ENCODE results near the gene DHX58.
A peak's percentile ranks its signal among the peaks of the same experiment; 100 is the strongest.

DNA sequence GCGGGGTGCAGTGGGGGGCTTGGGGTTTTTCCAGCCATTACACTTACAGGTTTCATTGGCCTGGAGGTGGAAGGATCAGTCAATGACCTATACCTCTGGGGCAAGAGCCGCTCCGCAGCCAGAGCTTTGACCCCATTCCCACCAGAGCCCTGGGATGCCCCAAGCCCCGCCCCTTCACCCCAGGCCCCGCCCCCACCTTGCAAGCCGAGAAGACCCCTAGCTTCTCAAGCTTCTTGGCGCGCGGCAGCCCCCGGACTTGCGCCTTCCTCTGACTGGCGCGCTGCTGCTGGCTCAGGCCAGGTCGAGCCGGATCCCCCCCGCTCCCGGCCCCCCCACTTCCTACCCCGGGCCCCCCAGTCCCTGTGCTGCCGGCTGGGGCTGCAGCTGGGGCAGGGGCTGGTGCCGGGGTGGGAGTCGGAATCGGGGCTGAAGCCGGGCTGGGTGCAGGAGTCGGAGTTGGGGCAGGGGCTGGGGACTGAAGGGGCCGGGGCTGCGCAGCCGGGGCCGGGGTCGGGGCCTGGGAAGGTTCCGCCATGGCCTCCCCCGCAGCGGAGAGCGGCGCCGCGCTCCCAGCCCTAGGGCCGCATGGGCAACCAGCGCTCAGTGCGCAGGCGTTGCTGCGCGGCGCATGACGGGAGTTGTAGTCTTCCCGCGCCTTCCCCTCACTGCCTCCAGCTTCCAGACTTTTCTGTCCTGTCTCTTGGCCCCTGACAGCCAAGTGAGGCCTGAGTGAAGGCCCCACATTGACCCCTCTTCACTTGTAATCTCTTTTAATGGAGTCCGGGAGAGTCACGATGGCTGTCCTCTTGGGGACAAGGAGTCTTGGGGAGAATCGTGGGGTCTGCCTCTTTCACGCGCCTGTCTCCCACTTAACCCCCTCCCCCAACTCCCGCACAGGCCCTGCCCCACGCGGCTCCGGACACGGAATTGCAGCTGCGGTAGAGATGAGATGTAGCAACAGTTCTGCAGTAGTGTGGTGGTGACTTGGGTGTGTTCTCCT, 8.6 kb upstream of the DHX58 start, which contains the start of gene KAT2A:
- no peak for TF ChIP-seq NFIC (IDR thresholded peaks at IDR 0.05; ENCODE audit: low read depth, low read length)
- TF ChIP-seq EP300 (IDR thresholded peaks at IDR 0.05; ENCODE audit: borderline replicate concordance in 1 of 2, control insufficient read depth in 1 of 2, low read depth in 2 of 2, low read length in 2 of 2) = no peak
- no peak for TF ChIP-seq CREB1 (IDR thresholded peaks at IDR 0.05; ENCODE audit: low read depth)
- TF ChIP-seq, protein P1, sequence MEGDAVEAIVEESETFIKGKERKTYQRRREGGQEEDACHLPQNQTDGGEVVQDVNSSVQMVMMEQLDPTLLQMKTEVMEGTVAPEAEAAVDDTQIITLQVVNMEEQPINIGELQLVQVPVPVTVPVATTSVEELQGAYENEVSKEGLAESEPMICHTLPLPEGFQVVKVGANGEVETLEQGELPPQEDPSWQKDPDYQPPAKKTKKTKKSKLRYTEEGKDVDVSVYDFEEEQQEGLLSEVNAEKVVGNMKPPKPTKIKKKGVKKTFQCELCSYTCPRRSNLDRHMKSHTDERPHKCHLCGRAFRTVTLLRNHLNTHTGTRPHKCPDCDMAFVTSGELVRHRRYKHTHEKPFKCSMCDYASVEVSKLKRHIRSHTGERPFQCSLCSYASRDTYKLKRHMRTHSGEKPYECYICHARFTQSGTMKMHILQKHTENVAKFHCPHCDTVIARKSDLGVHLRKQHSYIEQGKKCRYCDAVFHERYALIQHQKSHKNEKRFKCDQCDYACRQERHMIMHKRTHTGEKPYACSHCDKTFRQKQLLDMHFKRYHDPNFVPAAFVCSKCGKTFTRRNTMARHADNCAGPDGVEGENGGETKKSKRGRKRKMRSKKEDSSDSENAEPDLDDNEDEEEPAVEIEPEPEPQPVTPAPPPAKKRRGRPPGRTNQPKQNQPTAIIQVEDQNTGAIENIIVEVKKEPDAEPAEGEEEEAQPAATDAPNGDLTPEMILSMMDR (IDR thresholded peaks at IDR 0.05 in 2 of 3, conservative IDR thresholded peaks at IDR 0.05 in 1 of 3; ENCODE audit: control insufficient read depth in 2 of 3, extremely low read depth in 1 of 3, insufficient read depth in 1 of 3, low read depth in 3 of 3, low read length in 3 of 3) = no peak
- TF ChIP-seq IKZF1 (conservative IDR thresholded peaks at IDR 0.05) = peak; percentile 84
- TF ChIP-seq, protein P2, sequence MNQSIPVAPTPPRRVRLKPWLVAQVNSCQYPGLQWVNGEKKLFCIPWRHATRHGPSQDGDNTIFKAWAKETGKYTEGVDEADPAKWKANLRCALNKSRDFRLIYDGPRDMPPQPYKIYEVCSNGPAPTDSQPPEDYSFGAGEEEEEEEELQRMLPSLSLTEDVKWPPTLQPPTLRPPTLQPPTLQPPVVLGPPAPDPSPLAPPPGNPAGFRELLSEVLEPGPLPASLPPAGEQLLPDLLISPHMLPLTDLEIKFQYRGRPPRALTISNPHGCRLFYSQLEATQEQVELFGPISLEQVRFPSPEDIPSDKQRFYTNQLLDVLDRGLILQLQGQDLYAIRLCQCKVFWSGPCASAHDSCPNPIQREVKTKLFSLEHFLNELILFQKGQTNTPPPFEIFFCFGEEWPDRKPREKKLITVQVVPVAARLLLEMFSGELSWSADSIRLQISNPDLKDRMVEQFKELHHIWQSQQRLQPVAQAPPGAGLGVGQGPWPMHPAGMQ (IDR thresholded peaks at IDR 0.05; ENCODE audit: borderline replicate concordance) = no peak
- no peak for TF ChIP-seq ZZZ3 (IDR thresholded peaks at IDR 0.05; ENCODE audit: control insufficient read depth, insufficient read length, low read depth)
- TF ChIP-seq, protein P3, sequence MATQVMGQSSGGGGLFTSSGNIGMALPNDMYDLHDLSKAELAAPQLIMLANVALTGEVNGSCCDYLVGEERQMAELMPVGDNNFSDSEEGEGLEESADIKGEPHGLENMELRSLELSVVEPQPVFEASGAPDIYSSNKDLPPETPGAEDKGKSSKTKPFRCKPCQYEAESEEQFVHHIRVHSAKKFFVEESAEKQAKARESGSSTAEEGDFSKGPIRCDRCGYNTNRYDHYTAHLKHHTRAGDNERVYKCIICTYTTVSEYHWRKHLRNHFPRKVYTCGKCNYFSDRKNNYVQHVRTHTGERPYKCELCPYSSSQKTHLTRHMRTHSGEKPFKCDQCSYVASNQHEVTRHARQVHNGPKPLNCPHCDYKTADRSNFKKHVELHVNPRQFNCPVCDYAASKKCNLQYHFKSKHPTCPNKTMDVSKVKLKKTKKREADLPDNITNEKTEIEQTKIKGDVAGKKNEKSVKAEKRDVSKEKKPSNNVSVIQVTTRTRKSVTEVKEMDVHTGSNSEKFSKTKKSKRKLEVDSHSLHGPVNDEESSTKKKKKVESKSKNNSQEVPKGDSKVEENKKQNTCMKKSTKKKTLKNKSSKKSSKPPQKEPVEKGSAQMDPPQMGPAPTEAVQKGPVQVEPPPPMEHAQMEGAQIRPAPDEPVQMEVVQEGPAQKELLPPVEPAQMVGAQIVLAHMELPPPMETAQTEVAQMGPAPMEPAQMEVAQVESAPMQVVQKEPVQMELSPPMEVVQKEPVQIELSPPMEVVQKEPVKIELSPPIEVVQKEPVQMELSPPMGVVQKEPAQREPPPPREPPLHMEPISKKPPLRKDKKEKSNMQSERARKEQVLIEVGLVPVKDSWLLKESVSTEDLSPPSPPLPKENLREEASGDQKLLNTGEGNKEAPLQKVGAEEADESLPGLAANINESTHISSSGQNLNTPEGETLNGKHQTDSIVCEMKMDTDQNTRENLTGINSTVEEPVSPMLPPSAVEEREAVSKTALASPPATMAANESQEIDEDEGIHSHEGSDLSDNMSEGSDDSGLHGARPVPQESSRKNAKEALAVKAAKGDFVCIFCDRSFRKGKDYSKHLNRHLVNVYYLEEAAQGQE (IDR thresholded peaks at IDR 0.05; ENCODE audit: low read depth, low read length) = no peak
- TF ChIP-seq ZSCAN29 (IDR thresholded peaks at IDR 0.05) = no peak
- peak; percentile 92 for TF ChIP-seq SIX5 (IDR thresholded peaks at IDR 0.05; ENCODE audit: low read depth, low read length, severe bottlenecking)
- no peak for TF ChIP-seq SP1 (IDR thresholded peaks at IDR 0.05; ENCODE audit: low read depth, low read length)
